Gastroesophageal sphincter (tissue), 3 donors: ENCODE results near the gene ZCWPW1.

Experiments
- CTCF ChIP-seq, 4 experiments: fragments of 200-600 bp in 2 of 4; fragments of 450-650 bp in 2 of 4; sonication (generic) in 1 of 4; IDR thresholded peaks; one replicate each; pipeline ENCODE4 v1.5.1; 2017 to 2019; ENCODE audit warnings: antibody characterized with exemption in 4 of 4, mild to moderate bottlenecking in 2 of 4, moderate library complexity in 2 of 4
- POLR2AphosphoS5 ChIP-seq: sonication (generic); formaldehyde crosslinking; IDR thresholded peaks from one replicate; pipeline ENCODE4 v1.6.1; 2017; ENCODE audit warnings: antibody characterized with exemption

GRCh38 chr7:100472854-100473499, 44.5 kb upstream of the ZCWPW1 start:
- TF ChIP-seq CTCF (IDR thresholded peaks at IDR 0.05) (no peak), POLR2AphosphoS5 (no peak)
